HepG2 (cell line): ENCODE measurements around the gene MPZ. TPM values are rescaled to one million over a fixed set of nuclear protein-coding genes. Genes with fewer than 3 reads are reported as not detected.

Experiments used
- CBFB ChIP-seq: sonication (generic); formaldehyde crosslinking; IDR thresholded peaks from 2 replicates; pipeline ENCODE4 v1.4.0; 2020; ENCODE audit warnings: missing genetic modification reagents
- CEBPB ChIP-seq: IDR thresholded peaks from 2 replicates; pipeline ENCODE4 v1.6.1; 2011; ENCODE audit warnings: low read depth, low read length, improper control_type of control experiment, borderline replicate concordance
- CHD2 ChIP-seq: IDR thresholded peaks from 2 replicates; pipeline ENCODE4 v1.6.1; 2011; ENCODE audit warnings: low read depth, low read length, improper control_type of control experiment
- GTF3A ChIP-seq: sonication (generic); formaldehyde crosslinking; conservative IDR thresholded peaks from 2 replicates; pipeline ENCODE4 v1.4.0; 2020; ENCODE audit warnings: mild to moderate bottlenecking, missing genetic modification reagents
- HBP1 ChIP-seq: IDR thresholded peaks from 2 replicates; pipeline ENCODE4 v1.6.1; 2016; ENCODE audit warnings: low read depth, control low read depth
- KDM2A ChIP-seq: sonication (generic); formaldehyde crosslinking; IDR thresholded peaks from 2 replicates; pipeline ENCODE4 v1.4.0; 2020; ENCODE audit warnings: low read depth, missing genetic modification reagents, borderline replicate concordance
- KDM5B ChIP-seq: sonication (generic); formaldehyde crosslinking; IDR thresholded peaks from 2 replicates; pipeline ENCODE4 v1.4.0; 2020; ENCODE audit warnings: missing genetic modification reagents, mild to moderate bottlenecking, borderline replicate concordance
- MTF1 ChIP-seq: sonication (generic); formaldehyde crosslinking; IDR thresholded peaks from 2 replicates; pipeline ENCODE4 v1.5.0; 2020; ENCODE audit warnings: missing genetic modification reagents
- PHF8 ChIP-seq: sonication (generic); formaldehyde crosslinking; IDR thresholded peaks from 2 replicates; pipeline ENCODE4 v1.5.0; 2020; ENCODE audit warnings: missing genetic modification reagents
- POLR2AphosphoS2 ChIP-seq: IDR thresholded peaks from 2 replicates; pipeline ENCODE4 v1.6.1; 2011; ENCODE audit warnings: low read depth, low read length, improper control_type of control experiment
- PRPF4 ChIP-seq: fragments of 200-400 bp; formaldehyde crosslinking; IDR thresholded peaks from 2 replicates; pipeline ENCODE4 v1.6.1; 2016; ENCODE audit warnings: low read length, low read depth; ENCODE audit not compliant: poor library complexity, severe bottlenecking
- RAD51 ChIP-seq: fragments of 450-650 bp; IDR thresholded peaks from 2 replicates; pipeline ENCODE4 v1.6.1; 2016; ENCODE audit warnings: borderline replicate concordance
- SSRP1 ChIP-seq: IDR thresholded peaks from 2 replicates; pipeline ENCODE4 v1.6.1; 2016; ENCODE audit warnings: control low read depth
- TEAD2 ChIP-seq: sonication (generic); formaldehyde crosslinking; IDR thresholded peaks from 2 replicates; pipeline ENCODE4 v1.9.0; 2021; ENCODE audit warnings: missing genetic modification reagents
- U2AF1 ChIP-seq: fragments of 200-400 bp; formaldehyde crosslinking; optimal IDR thresholded peaks from 2 replicates; pipeline ENCODE3; 2017; ENCODE audit warnings: mild to moderate bottlenecking, low read depth, low read length
- YEATS4 ChIP-seq: sonication (generic); formaldehyde crosslinking; IDR thresholded peaks from 2 replicates; pipeline ENCODE4 v1.4.0; 2020; ENCODE audit warnings: missing genetic modification reagents, borderline replicate concordance
- ZNF260 ChIP-seq: sonication (generic); formaldehyde crosslinking; IDR thresholded peaks from 2 replicates; pipeline ENCODE4 v1.4.0; 2020; ENCODE audit warnings: missing genetic modification reagents, low read depth, mild to moderate bottlenecking, borderline replicate concordance
- ZNF432 ChIP-seq: sonication (generic); formaldehyde crosslinking; IDR thresholded peaks from 2 replicates; pipeline ENCODE4 v1.5.0; 2020; ENCODE audit warnings: missing genetic modification reagents, mild to moderate bottlenecking, borderline replicate concordance
- ZNF451 ChIP-seq: sonication (generic); formaldehyde crosslinking; IDR thresholded peaks from 2 replicates; pipeline ENCODE4 v1.5.0; 2020; ENCODE audit warnings: mild to moderate bottlenecking, missing genetic modification reagents
- ZNF605 ChIP-seq: sonication (generic); formaldehyde crosslinking; IDR thresholded peaks from 2 replicates; pipeline ENCODE4 v1.8.0; 2022; ENCODE audit warnings: mild to moderate bottlenecking, missing genetic modification reagents
- ZNF644 ChIP-seq: IDR thresholded peaks from 2 replicates; pipeline ENCODE4 v1.6.1; 2016; ENCODE audit warnings: low read depth
- ZNF710 ChIP-seq: sonication (generic); formaldehyde crosslinking; IDR thresholded peaks from 2 replicates; pipeline ENCODE4 v1.5.0; 2020; ENCODE audit warnings: mild to moderate bottlenecking, missing genetic modification reagents, borderline replicate concordance
- ZNF75D ChIP-seq: sonication (generic); formaldehyde crosslinking; IDR thresholded peaks from 2 replicates; pipeline ENCODE4 v1.8.1; 2023; ENCODE audit warnings: missing genetic modification reagents, mild to moderate bottlenecking, borderline replicate concordance
- ZNF777 ChIP-seq: sonication (generic); formaldehyde crosslinking; IDR thresholded peaks from 2 replicates; pipeline ENCODE4 v1.4.0; 2020; ENCODE audit warnings: missing genetic modification reagents
- ZNF883 ChIP-seq: sonication (generic); formaldehyde crosslinking; IDR thresholded peaks from 2 replicates; pipeline ENCODE4 v1.5.1; 2020; ENCODE audit warnings: mild to moderate bottlenecking, missing genetic modification reagents; ENCODE audit errors: not compliant biosample characterization
- polyA plus RNA-seq, 8 experiments: library from polyadenylated mRNA; depleted of rRNA in 3 of 8; stranded (reverse) in 7 of 8; unstranded in 1 of 8; fragments of >200 nt; fragmentation: Illumina TruSeq in 4 of 8; extraction: Trizol in 4 of 8; gene quantifications; 2 replicates each; pipeline versions ENCODE4 v1.2.1 to v1.2.3, GENCODE V29; 2011 to 2016; ENCODE audit warnings: low read depth in 4 of 8, missing spikeins in 1 of 8, mixed read lengths in 1 of 8; ENCODE audit not compliant: insufficient read depth in 1 of 8
- total RNA-seq, 5 experiments: library from RNA; depleted of rRNA; stranded (reverse); fragments of >200 nt; fragmentation: Illumina TruSeq; extraction: Trizol; gene quantifications; 2 replicates each; pipeline ENCODE4 v1.2.3, GENCODE V29; 2016; ENCODE audit warnings: low read depth in 1 of 5
- TF ChIP-seq, protein P1 (sequence below): sonication (generic); formaldehyde crosslinking; IDR thresholded peaks from 2 replicates; pipeline ENCODE4 v1.4.0; 2020; ENCODE audit warnings: mild to moderate bottlenecking, missing genetic modification reagents
- TF ChIP-seq, protein P2 (sequence below): sonication (generic); formaldehyde crosslinking; IDR thresholded peaks from 2 replicates; pipeline ENCODE4 v1.4.0; 2020; ENCODE audit warnings: missing genetic modification reagents

The MPZ gene
- total and polyA plus RNA-seq, 2 of the 13 experiments (the other 11 are each of a cell fraction or from before 2014, with no cell fraction given) = 18.3 to 24.6 TPM

GRCh38 chr1:161314201-161314981, 4.6 kb upstream of the MPZ start, which contains the start of gene SDHC (continued):
- no peak for TF ChIP-seq ZNF883 (CRISPR knock-in tag)
- TF ChIP-seq ZNF260 (CRISPR knock-in tag) = no peak
- TF ChIP-seq GTF3A (CRISPR knock-in tag) = no peak
- peak; percentile 16; the same call in 1 of the 2 replicates for TF ChIP-seq YEATS4 (CRISPR knock-in tag)
- no peak; the same call in 1 of the 2 replicates for TF ChIP-seq CHD2
- no peak for TF ChIP-seq ZNF644 (CRISPR knock-in tag)
- no peak for TF ChIP-seq PRPF4
- TF ChIP-seq TEAD2 = no peak
- TF ChIP-seq, protein P1, sequence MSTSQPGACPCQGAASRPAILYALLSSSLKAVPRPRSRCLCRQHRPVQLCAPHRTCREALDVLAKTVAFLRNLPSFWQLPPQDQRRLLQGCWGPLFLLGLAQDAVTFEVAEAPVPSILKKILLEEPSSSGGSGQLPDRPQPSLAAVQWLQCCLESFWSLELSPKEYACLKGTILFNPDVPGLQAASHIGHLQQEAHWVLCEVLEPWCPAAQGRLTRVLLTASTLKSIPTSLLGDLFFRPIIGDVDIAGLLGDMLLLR (CRISPR knock-in tag) = no peak
- TF ChIP-seq ZNF75D (CRISPR knock-in tag) = no peak
- TF ChIP-seq ZNF605 (CRISPR knock-in tag) = peak; percentile 88
- no peak for TF ChIP-seq POLR2AphosphoS2
- no peak for TF ChIP-seq ZNF432 (CRISPR knock-in tag)
- peak; percentile 87 for TF ChIP-seq PHF8 (CRISPR knock-in tag)
- no peak for TF ChIP-seq CBFB (CRISPR knock-in tag)
- no peak for TF ChIP-seq ZNF710 (CRISPR knock-in tag)
- peak; percentile 78 for TF ChIP-seq KDM2A (CRISPR knock-in tag)
- no peak for TF ChIP-seq MTF1 (CRISPR knock-in tag)
- no peak for TF ChIP-seq CEBPB
- no peak for TF ChIP-seq SSRP1 (CRISPR knock-in tag)
- no peak for TF ChIP-seq ZNF451
- peak; percentile 54; the same call in 1 of the 2 replicates for TF ChIP-seq ZNF777 (CRISPR knock-in tag)
- peak; percentile 68; the same call in 1 of the 2 replicates for TF ChIP-seq RAD51
- peak; percentile 30 for TF ChIP-seq U2AF1
- peak; percentile 83; the same call in 1 of the 2 replicates for TF ChIP-seq KDM5B
- TF ChIP-seq HBP1 = no peak
- TF ChIP-seq, protein P2, sequence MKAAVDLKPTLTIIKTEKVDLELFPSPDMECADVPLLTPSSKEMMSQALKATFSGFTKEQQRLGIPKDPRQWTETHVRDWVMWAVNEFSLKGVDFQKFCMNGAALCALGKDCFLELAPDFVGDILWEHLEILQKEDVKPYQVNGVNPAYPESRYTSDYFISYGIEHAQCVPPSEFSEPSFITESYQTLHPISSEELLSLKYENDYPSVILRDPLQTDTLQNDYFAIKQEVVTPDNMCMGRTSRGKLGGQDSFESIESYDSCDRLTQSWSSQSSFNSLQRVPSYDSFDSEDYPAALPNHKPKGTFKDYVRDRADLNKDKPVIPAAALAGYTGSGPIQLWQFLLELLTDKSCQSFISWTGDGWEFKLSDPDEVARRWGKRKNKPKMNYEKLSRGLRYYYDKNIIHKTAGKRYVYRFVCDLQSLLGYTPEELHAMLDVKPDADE (CRISPR knock-in tag) = no peak
